Fibroblast of peridontal ligament (primary cell): ENCODE data around the gene HORMAD2.
A peak's percentile ranks its signal among the peaks of the same experiment; 100 is the strongest.
"Not testable (repeated sequence)": the region's sequence is repeated elsewhere in the genome, so short reads cannot be mapped to it uniquely, and the experiment has no call there.

ENCODE experiments used
- DNase-seq: peaks from one replicate; pipeline ENCODE4 v3.0.0-alpha.2; 2010; ENCODE audit errors: extremely low read depth

The HORMAD2 gene

GRCh38 chr22:30056015-30056414 is 24.2 kb upstream of the HORMAD2 start:
- peak; percentile 63 for DNase-seq

- DNase-seq = no peak
Observed at GRCh38 chr22:30057375-30057774, 22.9 kb upstream of the HORMAD2 start.

GRCh38 chr22:30059346-30060020 is 20.8 kb upstream of the HORMAD2 start:
- not testable (repeated sequence) for DNase-seq

DNA sequence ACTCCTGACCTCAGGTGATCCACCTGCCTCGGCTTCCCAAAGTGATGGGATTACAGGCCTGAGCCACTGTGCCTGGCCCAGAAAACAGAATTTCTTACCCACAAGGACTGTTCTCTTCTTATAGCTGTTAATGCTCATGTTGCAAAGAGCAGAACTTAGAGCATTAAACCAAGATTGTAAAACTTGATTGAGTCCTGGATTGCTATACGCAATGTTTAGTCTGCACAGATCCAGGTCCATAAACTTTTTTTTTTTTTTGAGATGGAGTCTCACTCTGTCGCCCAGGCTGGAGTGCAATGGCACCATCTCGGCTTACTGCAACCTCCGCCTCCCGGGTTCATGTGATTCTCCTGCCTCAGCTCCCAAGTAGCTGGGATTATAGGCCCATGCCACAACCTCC is 19.2 kb upstream of the HORMAD2 start:
- not testable (repeated sequence) for DNase-seq

DNA sequence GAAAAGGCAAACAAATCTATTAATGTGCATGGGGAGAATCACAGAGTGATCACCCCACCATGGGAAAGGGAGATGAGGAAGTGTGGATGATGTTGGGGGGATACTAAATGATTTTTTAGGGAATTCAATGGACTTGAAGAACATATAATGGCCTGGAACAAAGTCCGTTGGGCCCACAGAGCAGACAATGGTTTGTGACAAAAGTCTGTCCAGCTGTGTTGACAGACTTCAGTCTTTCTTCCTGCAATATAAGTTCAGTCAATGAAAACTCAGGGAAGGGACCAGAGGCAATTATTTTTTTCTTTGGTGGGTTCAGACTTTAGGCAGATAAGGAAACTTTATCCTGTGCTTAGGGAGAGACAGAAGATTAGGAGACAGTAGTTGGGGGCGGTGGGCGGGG is 18.0 kb upstream of the HORMAD2 start:
- no peak for DNase-seq

DNA sequence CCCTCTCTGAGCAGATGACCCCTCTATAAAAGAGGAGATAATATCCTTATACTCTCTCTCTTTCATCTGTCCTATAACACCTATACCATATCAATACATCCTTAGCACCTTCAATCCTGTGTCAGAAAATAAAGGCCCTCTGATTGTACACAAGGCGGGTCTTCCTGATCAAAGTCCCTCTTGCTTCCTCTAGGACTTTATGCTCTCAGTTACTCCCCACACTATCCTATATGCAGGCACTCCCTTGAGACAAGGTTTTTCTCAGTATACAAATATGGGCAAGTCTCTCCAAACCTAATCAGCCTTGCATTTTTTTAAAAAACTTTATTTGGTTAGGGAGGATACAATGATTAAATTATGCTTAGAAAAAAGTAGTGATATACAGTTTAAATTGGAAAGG is 17.3 kb upstream of the HORMAD2 start:
- no peak for DNase-seq

DNA sequence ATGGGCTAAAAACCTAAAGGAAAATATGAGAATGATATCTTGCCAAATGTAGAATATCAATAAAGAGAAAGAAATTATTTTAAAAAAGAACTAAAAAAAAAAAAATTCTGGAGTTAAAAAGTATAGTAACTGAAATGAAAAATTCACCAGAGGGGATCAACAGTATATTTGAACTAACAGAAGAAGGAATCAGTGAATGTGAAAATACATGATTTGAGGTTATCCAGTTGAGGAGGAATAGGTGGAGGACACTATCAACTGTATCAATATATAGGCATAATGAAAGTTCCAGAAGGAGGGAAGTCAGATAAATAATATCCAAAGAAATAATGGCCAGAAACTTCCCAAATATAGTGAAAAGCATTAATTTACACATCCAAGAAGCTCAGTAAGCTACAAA is 16.1 kb upstream of the HORMAD2 start:
- DNase-seq = no peak

GRCh38 chr22:30073743-30074142 is 6.5 kb upstream of the HORMAD2 start:
- no peak for DNase-seq

DNA sequence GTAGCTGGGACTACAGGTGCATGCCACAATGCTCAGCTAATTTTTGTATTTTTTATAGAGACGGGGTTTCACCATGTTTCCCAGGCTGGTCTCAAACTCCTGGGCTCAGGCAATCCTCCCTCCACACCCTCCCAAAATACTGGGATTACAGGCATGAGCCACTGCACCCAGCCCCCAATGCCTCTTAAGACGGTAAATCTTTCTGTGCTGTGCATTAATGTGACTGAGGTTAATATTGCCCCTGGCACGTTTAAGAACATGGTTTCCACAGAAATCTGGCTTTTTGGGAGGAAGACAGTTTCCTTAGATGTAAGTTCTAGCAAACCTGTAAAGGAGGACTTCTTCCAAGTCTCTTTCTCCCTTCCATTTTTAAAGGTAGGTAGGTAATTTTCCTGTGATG is 6.1 kb upstream of the HORMAD2 start:
- DNase-seq = no peak

- no peak for DNase-seq
Observed at GRCh38 chr22:30074994-30075393, 5.3 kb upstream of the HORMAD2 start.

DNA sequence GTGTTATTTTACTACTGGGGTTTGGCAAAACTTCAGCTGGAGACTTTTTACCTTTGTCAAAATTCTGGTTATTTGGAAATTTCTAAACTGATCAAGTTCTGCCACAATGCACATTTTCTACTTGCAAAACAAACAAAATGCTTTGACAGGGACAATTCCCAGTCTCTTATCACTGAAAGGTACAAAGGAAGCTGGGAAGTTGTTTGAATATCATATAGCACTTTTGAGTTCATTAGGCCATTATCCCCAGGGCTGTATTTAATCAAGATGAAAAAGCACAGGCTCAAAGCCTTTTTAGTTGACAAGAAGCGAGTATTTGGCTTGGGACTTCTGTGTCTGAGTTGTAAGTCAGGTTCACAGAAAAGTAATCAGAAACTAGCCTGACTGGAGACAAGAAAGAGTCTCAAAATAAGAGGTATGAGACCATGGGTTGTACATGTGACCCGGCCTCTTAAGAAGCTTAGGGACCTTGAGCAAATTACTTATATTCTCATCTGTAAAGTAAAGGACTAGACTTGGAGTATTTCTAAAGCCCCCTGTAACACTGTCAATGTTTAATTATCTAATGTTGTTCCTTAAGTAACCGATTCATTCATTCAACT is 2.9 kb upstream of the HORMAD2 start:
- no peak for DNase-seq

DNA sequence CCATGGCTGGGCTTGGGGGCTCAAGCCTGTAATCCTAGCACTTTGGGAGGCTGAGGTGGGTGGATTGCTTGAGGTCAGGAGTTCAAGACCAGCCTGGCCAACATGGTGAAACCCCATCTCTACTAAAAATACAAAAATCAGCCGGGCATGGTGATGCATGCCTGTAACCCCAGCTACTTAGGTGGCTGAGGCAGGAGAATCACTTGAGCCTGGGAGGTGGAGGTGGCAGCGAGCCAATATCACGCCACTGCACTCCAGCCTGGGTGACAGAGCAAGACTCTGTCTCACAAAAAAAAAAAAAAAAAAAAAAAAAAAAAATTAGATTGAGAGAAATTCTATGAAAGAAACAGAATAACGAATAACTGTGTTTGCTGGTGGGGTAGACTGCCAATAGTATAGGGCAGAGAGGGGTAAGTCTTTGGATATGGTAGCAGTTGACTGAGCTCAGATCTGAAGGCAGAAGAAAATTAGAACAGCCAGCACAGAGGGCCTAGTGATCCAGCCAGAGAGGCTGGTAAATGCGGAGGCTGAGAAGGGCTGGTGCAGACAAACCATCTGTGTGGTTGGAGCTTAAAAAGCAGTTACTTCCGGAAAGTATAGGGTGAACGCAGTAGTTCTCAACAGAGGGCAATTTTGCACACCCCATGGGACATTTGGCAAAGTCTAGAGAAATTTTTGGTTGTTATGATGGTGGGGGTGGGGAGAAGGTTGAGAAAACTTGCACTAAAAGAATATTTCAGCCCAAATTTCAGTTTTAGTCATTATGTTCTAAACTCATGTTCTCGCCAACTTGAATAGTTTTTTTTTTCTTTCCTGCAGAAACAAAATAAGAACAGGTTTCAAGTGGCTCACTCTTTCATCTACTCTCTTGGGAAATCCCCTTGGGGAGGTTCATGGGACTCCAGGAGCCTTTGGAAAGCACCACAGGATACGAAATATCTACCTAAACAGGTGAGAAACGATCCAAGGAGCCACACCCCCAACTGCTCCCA is 1.6 kb upstream of the HORMAD2 start:
- DNase-seq = no peak

DNA sequence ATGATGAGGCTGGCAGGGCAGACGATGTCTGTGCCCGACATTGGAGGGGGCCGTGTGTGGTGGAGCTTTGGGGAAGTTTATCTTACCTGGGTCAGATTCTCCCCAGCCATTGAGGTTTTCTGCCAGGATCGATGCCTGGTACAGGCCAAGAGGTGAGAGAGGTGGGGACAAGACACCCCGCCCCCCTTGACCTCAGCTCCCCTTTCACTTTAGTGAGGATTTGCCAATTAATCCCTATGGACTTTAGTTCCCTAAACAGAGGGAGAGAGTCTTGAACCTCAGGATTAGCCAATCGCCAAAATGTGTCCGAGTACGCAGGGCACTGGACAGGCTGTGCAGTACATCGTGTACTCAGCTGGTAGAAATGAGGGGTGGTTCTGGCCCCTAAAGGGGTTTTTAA is 541 bp downstream of the HORMAD2 start:
- DNase-seq = no peak

- DNase-seq = no peak
Observed at GRCh38 chr22:30086496-30086895, 6.2 kb downstream of the HORMAD2 start.

- peak; percentile 19 for DNase-seq
Observed at GRCh38 chr22:30087037-30087436, 6.8 kb downstream of the HORMAD2 start.

GRCh38 chr22:30087611-30088010 is 7.3 kb downstream of the HORMAD2 start:
- DNase-seq = no peak

- DNase-seq = no peak
Observed at GRCh38 chr22:30088468-30088867, 8.2 kb downstream of the HORMAD2 start.

DNA sequence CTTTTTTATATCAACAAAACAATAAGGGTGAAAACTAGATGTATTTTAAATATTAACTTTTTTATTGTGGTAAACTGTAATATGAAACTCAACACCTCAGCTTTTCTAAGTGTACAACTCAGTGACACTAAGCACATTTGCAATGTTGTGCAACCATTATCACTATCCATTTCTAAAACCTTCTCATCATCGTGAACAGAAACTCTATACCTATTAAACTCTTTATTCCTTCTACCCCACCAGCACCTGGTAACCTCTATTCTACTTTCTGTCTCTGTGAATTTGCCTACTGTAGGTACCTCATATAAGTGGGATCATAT is 9.4 kb downstream of the HORMAD2 start:
- DNase-seq = no peak

DNA sequence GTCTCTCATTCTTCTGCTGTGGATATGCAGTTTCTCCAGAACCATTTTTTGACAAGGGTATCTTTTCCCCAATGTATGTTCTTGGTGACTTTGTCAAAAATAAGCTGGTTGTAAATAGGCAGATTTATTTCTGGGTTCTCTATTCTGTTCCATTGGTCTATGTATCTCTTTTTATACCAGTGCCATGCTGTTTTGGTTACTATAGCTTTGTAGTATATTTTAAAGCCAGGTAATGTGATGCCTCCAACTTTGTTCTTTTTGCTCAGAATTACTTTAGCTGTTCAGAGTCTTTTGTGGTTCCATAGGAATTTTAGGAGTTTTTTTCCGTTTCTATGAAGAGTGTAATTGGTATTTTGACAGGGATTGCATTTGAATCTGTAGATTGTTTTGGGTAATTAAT is 12.4 kb downstream of the HORMAD2 start:
- DNase-seq = no peak

DNA sequence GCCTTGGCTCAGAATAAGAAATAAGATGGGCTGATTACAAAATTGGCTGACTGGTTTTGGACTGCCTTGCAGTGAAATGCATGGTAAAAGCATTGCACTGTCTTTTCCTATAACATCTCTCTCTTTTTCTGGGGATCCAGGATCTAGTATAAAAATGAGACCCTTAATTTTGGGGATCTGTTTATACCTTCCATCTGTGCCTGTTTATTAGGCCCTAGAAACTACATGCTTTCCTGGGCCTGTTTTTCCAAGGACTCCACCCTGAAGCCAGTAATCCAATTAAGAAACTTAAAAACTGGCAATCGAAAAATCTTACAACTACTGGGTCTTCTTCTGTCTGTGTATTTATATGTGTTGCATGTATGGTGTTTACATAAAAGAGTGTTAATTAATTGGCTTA is 14.5 kb downstream of the HORMAD2 start:
- DNase-seq = no peak

DNA sequence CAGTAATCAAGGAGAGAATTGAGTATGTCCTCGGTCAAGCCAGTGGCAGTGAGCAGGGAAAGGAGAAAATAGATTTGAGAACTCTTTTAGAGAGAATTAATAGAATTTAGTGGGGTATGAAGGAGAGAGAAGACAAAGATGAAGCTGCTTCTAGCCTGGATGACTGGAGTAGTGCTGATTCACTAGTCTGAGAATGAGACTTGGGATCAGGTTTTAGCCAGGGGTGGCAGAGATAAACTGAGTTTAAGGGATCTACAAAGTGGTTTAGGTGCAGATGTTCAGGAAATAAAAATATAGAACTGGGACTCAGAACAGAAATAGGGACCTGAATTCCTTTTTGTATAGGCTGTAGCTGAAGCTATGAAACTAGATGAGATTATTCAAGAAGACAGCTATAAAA is 17.6 kb downstream of the HORMAD2 start:
- DNase-seq = no peak

GRCh38 chr22:30100770-30101169 is 20.5 kb downstream of the HORMAD2 start:
- not testable (repeated sequence) for DNase-seq
